ENCODE data around the gene CERT1.

DNA sequence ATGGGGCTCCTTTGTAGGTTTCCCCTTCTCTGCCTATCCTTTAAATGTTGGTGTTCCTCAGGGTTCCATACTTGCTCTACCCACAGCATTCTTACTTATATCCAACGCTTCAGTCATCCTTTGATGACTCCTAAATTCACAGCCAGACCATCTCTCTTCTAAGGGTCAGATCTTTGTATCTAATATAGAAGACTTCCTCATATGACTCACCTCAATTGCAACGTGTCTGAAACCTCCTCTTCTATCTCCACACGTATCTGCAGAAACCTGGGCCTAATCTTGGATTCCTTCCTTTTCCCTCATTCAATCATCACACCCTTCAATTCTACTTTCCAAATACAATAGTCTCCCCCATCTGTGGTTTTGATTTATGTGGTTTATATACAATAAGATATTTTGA, 106.1 kb downstream of the CERT1 start:
- TF ChIP-seq, protein P1, sequence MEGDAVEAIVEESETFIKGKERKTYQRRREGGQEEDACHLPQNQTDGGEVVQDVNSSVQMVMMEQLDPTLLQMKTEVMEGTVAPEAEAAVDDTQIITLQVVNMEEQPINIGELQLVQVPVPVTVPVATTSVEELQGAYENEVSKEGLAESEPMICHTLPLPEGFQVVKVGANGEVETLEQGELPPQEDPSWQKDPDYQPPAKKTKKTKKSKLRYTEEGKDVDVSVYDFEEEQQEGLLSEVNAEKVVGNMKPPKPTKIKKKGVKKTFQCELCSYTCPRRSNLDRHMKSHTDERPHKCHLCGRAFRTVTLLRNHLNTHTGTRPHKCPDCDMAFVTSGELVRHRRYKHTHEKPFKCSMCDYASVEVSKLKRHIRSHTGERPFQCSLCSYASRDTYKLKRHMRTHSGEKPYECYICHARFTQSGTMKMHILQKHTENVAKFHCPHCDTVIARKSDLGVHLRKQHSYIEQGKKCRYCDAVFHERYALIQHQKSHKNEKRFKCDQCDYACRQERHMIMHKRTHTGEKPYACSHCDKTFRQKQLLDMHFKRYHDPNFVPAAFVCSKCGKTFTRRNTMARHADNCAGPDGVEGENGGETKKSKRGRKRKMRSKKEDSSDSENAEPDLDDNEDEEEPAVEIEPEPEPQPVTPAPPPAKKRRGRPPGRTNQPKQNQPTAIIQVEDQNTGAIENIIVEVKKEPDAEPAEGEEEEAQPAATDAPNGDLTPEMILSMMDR (conservative IDR thresholded peaks at IDR 0.05; ENCODE audit: low read length), result no peak
- TF ChIP-seq EZH2phosphoT487 (IDR thresholded peaks at IDR 0.05; ENCODE audit: borderline replicate concordance), result no peak
